NCI-H345 (cell line): ENCODE results near the gene BDP1.
"Not testable (repeated sequence)": the region's sequence is repeated elsewhere in the genome, so short reads cannot be mapped to it uniquely, and the experiment has no call there.

ENCODE experiments used
- DNase-seq: peaks from one replicate; lab custom pipeline; 2025; lab: John Stamatoyannopoulos, UW

BDP1 gene

GRCh38 chr5:71455427-71456361, at the start of gene BDP1:
TSS of gene BDP1 (plus strand) at chr5:71455651. CDS start at chr5:71455878, 227 bp downstream.
- DNase-seq: peak; percentile 92

DNA sequence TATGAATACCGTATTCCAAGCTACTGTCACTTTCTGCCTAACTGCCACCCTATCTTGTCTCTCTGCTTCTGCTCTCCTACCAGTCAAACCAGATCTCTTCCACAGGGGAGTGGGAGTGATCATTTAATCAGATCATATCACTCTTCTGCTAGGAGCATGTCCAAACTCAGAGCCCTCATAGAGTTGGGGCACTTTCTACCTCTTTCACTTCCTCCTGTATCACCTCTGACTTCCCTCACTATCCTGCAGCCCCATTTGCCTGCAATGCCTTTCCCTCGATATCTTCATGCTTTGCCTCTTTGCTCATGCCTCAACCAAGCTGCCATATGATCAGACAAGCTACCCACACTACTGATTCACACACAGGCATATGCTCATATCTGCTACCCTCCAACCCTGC, 45.4 kb upstream of the BDP1 start:
- DNase-seq: not testable (repeated sequence)

GRCh38 chr5:71415626-71416025, 39.8 kb upstream of the BDP1 start:
- not testable (repeated sequence) for DNase-seq

GRCh38 chr5:71418026-71418425, 37.4 kb upstream of the BDP1 start:
- DNase-seq: not testable (repeated sequence)

DNA sequence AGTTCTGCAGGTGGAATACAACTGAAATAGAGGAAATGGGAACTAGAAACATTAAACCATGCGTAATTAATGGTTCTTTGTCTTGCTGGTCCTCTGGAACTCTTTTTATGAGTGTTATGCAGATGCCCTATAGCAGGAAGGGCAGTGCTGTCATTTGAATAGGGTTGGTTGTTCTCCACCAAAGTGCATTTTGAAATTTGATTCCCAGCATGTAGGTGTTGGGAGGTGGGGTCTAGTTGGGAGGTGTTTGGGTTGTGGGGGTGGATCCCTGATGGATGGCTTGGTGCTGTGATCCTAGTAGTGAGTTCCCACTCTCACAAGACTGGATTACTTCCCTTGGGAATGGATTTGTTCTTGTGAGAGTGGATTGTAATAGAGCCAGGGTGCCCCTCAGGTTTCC, 34.2 kb upstream of the BDP1 start:
- DNase-seq: not testable (repeated sequence)

DNA sequence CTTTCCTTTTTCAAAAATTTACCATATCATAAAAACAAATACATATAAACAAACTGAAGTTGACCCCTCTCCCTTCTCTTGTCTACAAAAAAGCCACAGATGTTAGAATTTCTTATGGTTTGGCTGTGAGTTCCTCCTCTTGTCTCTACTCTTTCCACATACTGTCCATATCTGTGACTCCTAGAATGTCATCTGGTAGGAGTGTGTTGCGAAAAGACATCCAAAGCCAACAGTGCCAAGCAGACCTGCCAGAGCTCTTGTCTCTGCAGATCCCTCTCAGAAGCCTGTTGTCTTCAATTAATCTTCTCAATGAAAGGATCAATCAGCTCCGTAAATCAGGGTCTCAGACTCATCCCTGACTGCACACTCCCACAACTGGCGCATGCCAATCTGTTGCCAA, 31.6 kb upstream of the BDP1 start:
- not testable (repeated sequence) for DNase-seq

- DNase-seq: not testable (repeated sequence)
Measured at GRCh38 chr5:71426686-71427474, 28.6 kb upstream of the BDP1 start.

GRCh38 chr5:71432410-71432809, 23.0 kb upstream of the BDP1 start:
- DNase-seq: not testable (repeated sequence)

GRCh38 chr5:71434825-71435224, 20.6 kb upstream of the BDP1 start:
- not testable (repeated sequence) for DNase-seq

- not testable (repeated sequence) for DNase-seq
Measured at GRCh38 chr5:71441564-71441963, 13.9 kb upstream of the BDP1 start.

DNA sequence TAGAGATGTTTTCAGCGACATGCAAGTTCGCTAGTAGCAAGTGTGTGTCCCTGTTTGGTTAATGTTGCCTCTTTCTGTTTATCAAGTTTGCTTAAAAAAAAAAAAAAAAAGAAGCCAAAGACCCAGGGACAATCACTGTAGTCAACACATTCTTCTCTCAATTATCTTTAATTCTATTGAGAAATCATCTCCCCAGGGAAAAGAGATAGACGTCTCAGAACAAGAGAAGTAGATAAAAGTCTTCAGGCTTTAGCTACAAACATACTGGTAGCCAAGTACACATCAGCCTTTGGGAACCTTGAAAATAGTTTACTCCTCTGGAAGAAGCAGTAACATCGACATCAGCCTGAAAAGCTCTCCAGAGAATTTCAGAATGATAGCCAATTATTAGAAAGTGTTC, 11.6 kb upstream of the BDP1 start:
- not testable (repeated sequence) for DNase-seq

DNA sequence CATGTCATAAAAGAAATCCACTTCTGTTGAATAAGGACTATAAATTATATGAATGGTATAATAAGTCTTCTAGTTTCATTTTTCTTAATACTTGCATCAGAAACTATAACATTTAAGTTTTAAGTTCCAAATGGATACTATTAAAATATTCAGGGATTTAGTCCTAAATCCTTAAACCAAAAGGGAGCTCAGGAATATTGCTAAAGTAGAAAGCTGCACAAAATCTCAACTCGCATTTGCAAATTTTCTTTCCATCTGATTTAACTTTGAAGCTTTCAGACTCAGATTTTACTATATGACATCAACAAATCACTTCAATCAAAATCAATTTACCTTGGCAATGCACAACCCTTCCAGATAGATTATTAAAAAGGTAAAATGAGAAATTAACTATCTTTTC, 10.4 kb upstream of the BDP1 start:
- DNase-seq: not testable (repeated sequence)

DNA sequence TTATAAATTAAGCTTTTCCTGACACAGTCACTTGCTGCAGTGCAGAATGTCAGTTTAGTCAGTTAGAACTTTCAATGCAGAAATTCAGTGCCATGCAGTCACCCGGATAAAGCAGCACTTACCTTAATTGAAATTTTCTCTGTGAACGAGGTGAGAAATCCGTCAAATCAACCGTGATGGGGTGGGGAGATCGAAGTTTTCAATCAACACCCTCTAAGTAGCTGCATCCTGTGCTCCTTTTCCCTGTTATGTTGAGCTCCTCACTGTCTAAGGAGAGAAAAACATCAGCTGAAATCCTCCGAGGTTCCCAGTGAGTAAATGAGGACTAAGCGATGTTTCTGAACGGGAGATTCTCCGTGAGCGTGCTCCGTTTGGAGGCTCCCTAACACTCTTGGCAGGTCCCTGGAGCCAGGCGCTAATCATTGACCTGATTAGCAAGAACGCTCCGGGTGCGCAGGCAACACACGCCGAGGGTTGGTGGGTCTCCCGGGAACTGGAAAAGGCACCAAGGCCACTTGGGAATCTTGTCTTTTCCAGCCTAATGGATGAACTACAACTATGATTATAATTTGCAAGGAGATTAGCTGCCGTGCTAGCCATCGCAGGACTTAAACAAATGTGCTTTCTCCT, 9.8 kb upstream of the BDP1 start:
- not testable (repeated sequence) for DNase-seq

GRCh38 chr5:71446540-71447216, 8.8 kb upstream of the BDP1 start:
- DNase-seq: not testable (repeated sequence)

GRCh38 chr5:71447218-71447808, 8.1 kb upstream of the BDP1 start:
- DNase-seq: peak; percentile 66

DNA sequence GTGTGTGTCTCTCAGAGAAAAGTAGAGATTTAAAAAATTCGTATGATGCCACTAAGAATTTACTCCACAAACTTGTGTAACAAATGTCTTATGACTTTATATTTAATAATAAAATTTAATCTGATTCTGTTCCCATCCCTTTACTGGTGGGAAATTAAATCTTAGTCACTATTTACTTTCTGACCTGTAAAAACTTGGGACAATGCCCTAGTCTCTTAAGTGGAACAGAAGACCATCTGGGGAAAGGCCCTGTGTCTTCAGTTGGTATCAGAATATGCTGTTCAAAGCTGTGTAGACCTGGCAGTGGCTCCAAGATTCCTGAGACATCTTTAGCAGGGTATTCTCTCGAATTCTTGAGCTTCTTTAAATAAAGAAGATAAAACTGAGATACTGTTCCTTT, 2.6 kb upstream of the BDP1 start:
- no peak for DNase-seq

- DNase-seq: no peak
Measured at GRCh38 chr5:71454913-71455312, 538 bp upstream of the BDP1 start.

DNA sequence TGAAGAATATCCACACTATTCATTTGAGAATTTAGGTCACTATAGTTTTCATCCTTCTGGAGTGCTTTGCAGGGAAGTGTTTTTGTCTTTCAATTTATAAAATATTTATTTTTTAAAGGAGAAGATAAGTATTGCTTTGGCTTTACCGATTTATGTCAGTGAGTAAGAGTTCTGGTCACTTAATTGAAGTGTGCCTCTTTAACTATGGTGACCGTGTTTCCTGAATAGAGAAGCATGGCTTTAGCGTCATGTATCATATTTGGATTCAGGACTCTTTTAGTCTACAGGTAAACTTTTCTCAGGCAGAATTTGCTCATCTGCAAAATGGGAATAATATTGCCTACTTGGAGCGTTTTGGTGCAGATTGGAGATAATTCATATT, 902 bp downstream of the BDP1 start:
- no peak for DNase-seq

- DNase-seq: no peak
Measured at GRCh38 chr5:71457106-71457505, 1.7 kb downstream of the BDP1 start.

DNA sequence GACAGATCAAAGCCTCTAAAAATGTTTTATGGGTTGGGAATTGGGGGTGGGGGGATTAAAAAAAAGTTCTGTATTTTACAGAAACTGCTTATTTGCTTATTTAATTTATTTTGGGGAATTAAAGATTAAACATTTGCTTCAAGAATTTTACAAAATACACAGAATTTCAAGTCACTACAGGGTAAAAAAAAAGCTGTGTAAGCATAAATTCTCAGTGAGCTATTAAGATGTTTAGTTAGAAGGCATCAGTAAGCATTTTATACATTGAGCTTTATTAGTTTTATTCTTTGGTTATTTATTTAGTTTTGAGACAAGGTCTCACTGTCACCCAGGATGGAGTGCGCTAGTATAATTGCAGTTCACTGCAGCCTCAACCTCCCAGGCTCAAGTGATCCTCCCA, 5.2 kb downstream of the BDP1 start:
- DNase-seq: no peak

GRCh38 chr5:71461360-71461759, 5.9 kb downstream of the BDP1 start:
- no peak for DNase-seq
